Smooth muscle cell (in vitro differentiated cells): ENCODE data around the gene TSPAN7. TPM values are rescaled to one million over a fixed set of nuclear protein-coding genes. Genes with fewer than 3 reads are reported as not detected.
A peak's percentile ranks its signal among the peaks of the same experiment; 100 is the strongest.

Experiments used
- DNase-seq: peaks from one replicate; lab custom pipeline; 2025; ENCODE audit not compliant: unreplicated experiment; lab: John Stamatoyannopoulos, UW
- H2AFZ ChIP-seq: fragments of 200-600 bp; sonication (generic); 2 replicates; pipeline ENCODE4 v1.6.0; 2016; ENCODE audit warnings: antibody characterized with exemption, low read depth, mild to moderate bottlenecking
- H3F3A ChIP-seq: fragments of 200-600 bp; sonication (generic); 2 replicates; pipeline ENCODE4 v1.6.0; 2017; ENCODE audit warnings: antibody characterized with exemption, low read depth
- H3K27ac ChIP-seq: fragments of 200-600 bp; sonication (generic); 2 replicates; pipeline ENCODE4 v1.5.1; 2016; ENCODE audit warnings: low read depth, mild to moderate bottlenecking
- H3K27me3 ChIP-seq: fragments of 200-600 bp; sonication (generic); 2 replicates; pipeline ENCODE4 v1.6.1; 2016; ENCODE audit warnings: low read depth, mild to moderate bottlenecking
- H3K36me3 ChIP-seq: fragments of 200-600 bp; sonication (generic); 2 replicates; pipeline ENCODE4 v1.5.1; 2016; ENCODE audit warnings: low read depth
- H3K4me1 ChIP-seq: fragments of 200-600 bp; sonication (generic); 2 replicates; pipeline ENCODE4 v1.5.1; 2016; ENCODE audit warnings: low read depth
- H3K4me2 ChIP-seq: fragments of 200-600 bp; sonication (generic); 2 replicates; pipeline ENCODE4 v1.6.0; 2016; ENCODE audit warnings: mild to moderate bottlenecking
- H3K4me3 ChIP-seq: fragments of 200-600 bp; sonication (generic); 2 replicates; pipeline ENCODE4 v1.5.1; 2016; ENCODE audit warnings: mild to moderate bottlenecking
- H3K79me2 ChIP-seq: fragments of 200-600 bp; sonication (generic); 2 replicates; pipeline ENCODE4 v1.6.0; 2016; ENCODE audit warnings: low read depth, mild to moderate bottlenecking
- H3K9ac ChIP-seq: fragments of 200-600 bp; sonication (generic); 2 replicates; pipeline ENCODE4 v1.6.0; 2016; ENCODE audit warnings: low read depth
- H3K9me3 ChIP-seq: fragments of 200-600 bp; sonication (generic); replicated peaks from 2 replicates; pipeline ENCODE4 v1.5.1; 2016; ENCODE audit warnings: low read depth
- H4K20me1 ChIP-seq: fragments of 200-600 bp; sonication (generic); 2 replicates; pipeline ENCODE4 v1.6.0; 2016; ENCODE audit warnings: low read depth
- CTCF ChIP-seq: fragments of 200-600 bp; sonication (generic); IDR thresholded peaks from 2 replicates; pipeline ENCODE4 v1.5.1; 2017; ENCODE audit warnings: borderline replicate concordance, mild to moderate bottlenecking, antibody characterized with exemption; ENCODE audit not compliant: insufficient read depth, poor library complexity, severe bottlenecking
- WGBS: methylation state at CpG from one replicate; pipeline ENCODE4 v1.1.7; 2016; ENCODE audit warnings: low lambda C conversion rate; 5-methylcytosine and 5-hydroxymethylcytosine counted together
- polyA plus RNA-seq: library from polyadenylated mRNA; unstranded; fragments of >200 nt; fragmentation: Nextera tagmentation; extraction: Ambion mirVana; gene quantifications from 2 replicates; pipeline ENCODE4 v1.2.1, GENCODE V29; 2016
- total RNA-seq: library from RNA; depleted of rRNA; stranded (reverse); fragments of >200 nt; gene quantifications from 2 replicates; pipeline ENCODE4 v1.2.3, GENCODE V29; 2014

Gene TSPAN7, protein sequence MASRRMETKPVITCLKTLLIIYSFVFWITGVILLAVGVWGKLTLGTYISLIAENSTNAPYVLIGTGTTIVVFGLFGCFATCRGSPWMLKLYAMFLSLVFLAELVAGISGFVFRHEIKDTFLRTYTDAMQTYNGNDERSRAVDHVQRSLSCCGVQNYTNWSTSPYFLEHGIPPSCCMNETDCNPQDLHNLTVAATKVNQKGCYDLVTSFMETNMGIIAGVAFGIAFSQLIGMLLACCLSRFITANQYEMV
- 1.5 and 2.2 TPM in 2 replicates for total RNA-seq
- polyA plus RNA-seq = 3.3 and 3.9 TPM in 2 replicates

GRCh38 chrX:38561126-38561868 lies at the start of gene TSPAN7:
TSS of gene TSPAN7 (plus strand) at chrX:38561542. CDS start at chrX:38561547, 5 bp downstream.
- Histone ChIP-seq H3K4me3 (peak within 1 kb of the TSS; percentile 56), H4K20me1 (no peaks in the 10 kb centered on the region), H3K9me3 (no peaks in the 10 kb centered on the region), H2AFZ (peak within 1 kb of the TSS; percentile 66), H3K27me3 (no peaks in the 10 kb centered on the region), H3K27ac (peak within 1 kb of the TSS; percentile 47), H3K4me1 (no peaks in the 10 kb centered on the region), H3K4me2 (peak within 1 kb of the TSS; percentile 85), H3F3A (no peaks in the 10 kb centered on the region), H3K79me2 (no peaks in the 10 kb centered on the region), H3K36me3 (no peaks in the 10 kb centered on the region), H3K9ac (no peak within 1 kb of the TSS)
- WGBS = 55% methylated on average over 53 of the region's 78 CpGs
- DNase-seq = peak; percentile 17
- no peak for TF ChIP-seq CTCF

- no peak for TF ChIP-seq CTCF
- Histone ChIP-seq H2AFZ (no peak overlapping the region), H3K9me3 (no peaks in the 10 kb centered on the region), H3K9ac (no peak overlapping the region), H3K27me3 (no peaks in the 10 kb centered on the region), H3K27ac (no peak overlapping the region), H3K79me2 (no peaks in the 10 kb centered on the region), H3K36me3 (no peaks in the 10 kb centered on the region), H3K4me1 (no peaks in the 10 kb centered on the region), H4K20me1 (no peaks in the 10 kb centered on the region), H3F3A (no peaks in the 10 kb centered on the region), H3K4me3 (no peak overlapping the region), H3K4me2 (no peak overlapping the region)
- WGBS = 61% methylated on average over 5 of the region's 5 CpGs
- DNase-seq = no peak
Observed at GRCh38 chrX:38513112-38513742, 48.1 kb upstream of the TSPAN7 start.

DNA sequence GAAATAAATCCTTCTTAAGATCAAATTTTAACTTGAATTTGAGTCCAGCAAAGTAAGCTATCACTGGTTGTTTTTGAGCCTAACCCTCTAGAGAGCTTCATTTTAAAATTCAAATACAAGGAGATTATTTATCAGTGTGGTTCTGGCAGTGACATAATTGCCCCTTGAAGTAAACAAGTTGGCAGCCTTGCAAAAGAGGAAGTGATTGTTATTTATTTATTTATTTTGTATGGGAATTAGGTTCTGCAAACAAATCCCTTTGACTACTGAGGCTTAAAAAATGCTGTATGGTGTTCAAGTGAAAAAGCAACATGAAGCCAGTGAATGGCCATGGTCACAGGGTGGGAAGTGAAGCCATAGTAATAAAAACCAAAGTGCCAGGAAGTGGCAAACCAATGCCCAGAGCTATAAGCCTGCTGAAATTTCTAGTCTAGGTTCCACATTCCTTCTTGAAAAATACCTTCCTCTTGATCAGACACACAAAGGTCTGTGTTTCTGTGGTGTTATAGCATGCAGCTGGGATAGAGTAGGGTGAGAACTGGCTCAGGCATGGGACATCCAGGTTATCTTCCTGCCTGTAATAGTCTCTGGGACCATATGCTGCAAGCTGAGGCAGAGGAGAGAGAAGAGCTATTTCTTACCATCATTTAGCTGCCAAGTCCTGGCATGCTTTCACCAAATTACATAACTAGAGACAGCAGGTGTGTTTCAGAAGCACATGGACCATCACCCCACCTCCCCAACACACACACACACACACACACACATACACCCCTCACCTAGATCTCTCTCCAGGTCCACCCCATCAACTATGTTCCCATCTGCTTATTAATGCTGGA lies 47.1 kb upstream of the TSPAN7 start:
- Histone ChIP-seq H3K79me2 (no peaks in the 10 kb centered on the region), H3K36me3 (no peaks in the 10 kb centered on the region), H3K4me3 (no peak overlapping the region), H3K27me3 (no peaks in the 10 kb centered on the region), H3K4me1 (no peaks in the 10 kb centered on the region), H3F3A (no peaks in the 10 kb centered on the region), H3K9ac (no peak overlapping the region), H4K20me1 (no peaks in the 10 kb centered on the region), H3K27ac (no peak overlapping the region), H3K9me3 (no peaks in the 10 kb centered on the region), H3K4me2 (no peak overlapping the region), H2AFZ (no peak overlapping the region)
- TF ChIP-seq CTCF = no peak
- no peak for DNase-seq
